Cardiac muscle cell (in vitro differentiated cells and primary cell): ENCODE results near the gene PHOSPHO2. TPM values are rescaled to one million over a fixed set of nuclear protein-coding genes. Genes with fewer than 3 reads are reported as not detected.

Source experiments
- DNase-seq, 2 donors: peaks; one replicate each; pipeline versions ENCODE4 v3.0.0 to v3.0.0-alpha.2; 2010 to 2017; ENCODE audit warnings: low read depth in 1 of 2, low spot score in 1 of 2
- H3K27ac ChIP-seq: fragments of 200-600 bp; sonication (generic); 2 replicates; pipeline ENCODE4 v1.5.1; 2016
- H3K27me3 ChIP-seq: fragments of 200-600 bp; sonication (generic); 2 replicates; pipeline ENCODE4 v1.6.0; 2016; ENCODE audit warnings: control low read depth
- H3K36me3 ChIP-seq: fragments of 200-600 bp; sonication (generic); 2 replicates; pipeline ENCODE4 v1.5.1; 2016; ENCODE audit warnings: control low read depth
- H3K4me1 ChIP-seq: fragments of 200-600 bp; sonication (generic); 2 replicates; pipeline ENCODE4 v1.8.1; 2017; ENCODE audit warnings: low read depth, mild to moderate bottlenecking, mixed run types
- H3K4me3 ChIP-seq: fragments of 200-600 bp; sonication (generic); 2 replicates; pipeline ENCODE4 v1.5.1; 2016; ENCODE audit warnings: mild to moderate bottlenecking
- H3K9me3 ChIP-seq: fragments of 200-600 bp; sonication (generic); 2 replicates; pipeline ENCODE4 v1.5.1; 2017; ENCODE audit warnings: low read depth, mild to moderate bottlenecking, control low read depth
- polyA plus RNA-seq: library from polyadenylated mRNA; unstranded; fragments of >200 nt; fragmentation: Nextera tagmentation; extraction: Ambion mirVana; gene quantifications from 2 replicates; pipeline ENCODE4 v1.2.1, GENCODE V29; 2016
- total RNA-seq: library from RNA; depleted of rRNA; stranded (reverse); fragments of >200 nt; gene quantifications from 2 replicates; pipeline ENCODE4 v1.2.3, GENCODE V29; 2016
- TF ChIP-seq, protein P1 (sequence below): IDR thresholded peaks from 2 replicates; pipeline ENCODE4 v1.5.1; 2012; ENCODE audit warnings: low read depth, mild to moderate bottlenecking, low read length

PHOSPHO2 gene
- total RNA-seq (3.4 and 3.8 TPM in 2 replicates), polyA plus RNA-seq (3.8 and 7.0 TPM in 2 replicates)

- Histone ChIP-seq H3K9me3 (no peaks in the 10 kb centered on the region), H3K4me3 (peak within 1 kb of the TSS; percentile 65), H3K36me3 (no peaks in the 10 kb centered on the region), H3K27me3 (no peaks in the 10 kb centered on the region), H3K4me1 (no peaks in the 10 kb centered on the region), H3K27ac (peak within 1 kb of the TSS; percentile 83)
- TF ChIP-seq, protein P1, sequence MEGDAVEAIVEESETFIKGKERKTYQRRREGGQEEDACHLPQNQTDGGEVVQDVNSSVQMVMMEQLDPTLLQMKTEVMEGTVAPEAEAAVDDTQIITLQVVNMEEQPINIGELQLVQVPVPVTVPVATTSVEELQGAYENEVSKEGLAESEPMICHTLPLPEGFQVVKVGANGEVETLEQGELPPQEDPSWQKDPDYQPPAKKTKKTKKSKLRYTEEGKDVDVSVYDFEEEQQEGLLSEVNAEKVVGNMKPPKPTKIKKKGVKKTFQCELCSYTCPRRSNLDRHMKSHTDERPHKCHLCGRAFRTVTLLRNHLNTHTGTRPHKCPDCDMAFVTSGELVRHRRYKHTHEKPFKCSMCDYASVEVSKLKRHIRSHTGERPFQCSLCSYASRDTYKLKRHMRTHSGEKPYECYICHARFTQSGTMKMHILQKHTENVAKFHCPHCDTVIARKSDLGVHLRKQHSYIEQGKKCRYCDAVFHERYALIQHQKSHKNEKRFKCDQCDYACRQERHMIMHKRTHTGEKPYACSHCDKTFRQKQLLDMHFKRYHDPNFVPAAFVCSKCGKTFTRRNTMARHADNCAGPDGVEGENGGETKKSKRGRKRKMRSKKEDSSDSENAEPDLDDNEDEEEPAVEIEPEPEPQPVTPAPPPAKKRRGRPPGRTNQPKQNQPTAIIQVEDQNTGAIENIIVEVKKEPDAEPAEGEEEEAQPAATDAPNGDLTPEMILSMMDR, result no peak
- peak; percentile 98 for DNase-seq
These were observed at the start of gene PHOSPHO2, which contains the start of gene CFAP210 for GRCh38 chr2:169694113-169694893. Gene PHOSPHO2 (plus strand): TSS chr2:169694469. CDS start chr2:169700972, 6,503 bp downstream. Gene CFAP210 (minus strand): TSS chr2:169694405. CDS start chr2:169694327, 78 bp downstream.

- TF ChIP-seq, protein P1, result no peak
- Histone ChIP-seq H3K4me3 (no peak overlapping the region), H3K36me3 (no peaks in the 10 kb centered on the region), H3K9me3 (no peaks in the 10 kb centered on the region), H3K4me1 (no peaks in the 10 kb centered on the region), H3K27me3 (no peaks in the 10 kb centered on the region), H3K27ac (no peak overlapping the region)
- no peak for DNase-seq
These were observed 46.8 kb upstream of the PHOSPHO2 start for GRCh38 chr2:169647496-169647895.

GRCh38 chr2:169649278-169649677 is 45.0 kb upstream of the PHOSPHO2 start:
- H3K4me3 ChIP-seq, result no peak overlapping the region
- no peaks in the 10 kb centered on the region for H3K27me3 ChIP-seq
- H3K4me1 ChIP-seq, result no peaks in the 10 kb centered on the region
- no peak for DNase-seq
- no peak overlapping the region for H3K27ac ChIP-seq
- no peaks in the 10 kb centered on the region for H3K9me3 ChIP-seq
- no peaks in the 10 kb centered on the region for H3K36me3 ChIP-seq
- TF ChIP-seq, protein P1, result no peak

- no peaks in the 10 kb centered on the region for H3K27me3 ChIP-seq
- no peak overlapping the region for H3K27ac ChIP-seq
- TF ChIP-seq, protein P1, result no peak
- DNase-seq, result no peak
- H3K9me3 ChIP-seq, result no peaks in the 10 kb centered on the region
- H3K4me1 ChIP-seq, result no peaks in the 10 kb centered on the region
- H3K4me3 ChIP-seq, result no peak overlapping the region
- no peaks in the 10 kb centered on the region for H3K36me3 ChIP-seq
These were observed 40.6 kb upstream of the PHOSPHO2 start for GRCh38 chr2:169653636-169654035.

- Histone ChIP-seq H3K27ac (no peak overlapping the region), H3K4me3 (no peak overlapping the region), H3K27me3 (no peaks in the 10 kb centered on the region), H3K9me3 (no peaks in the 10 kb centered on the region), H3K36me3 (no peaks in the 10 kb centered on the region), H3K4me1 (no peaks in the 10 kb centered on the region)
- DNase-seq, result no peak
- TF ChIP-seq, protein P1, result no peak
These were observed 38.1 kb upstream of the PHOSPHO2 start for GRCh38 chr2:169656164-169656563.
